GM19193 (cell line): ENCODE data around the gene VAT1.

Experiments
- POLR2A ChIP-seq: IDR thresholded peaks from 4 replicates; pipeline ENCODE4 v1.6.1; 2011; ENCODE audit not compliant: insufficient read depth, insufficient read length; ENCODE audit errors: extremely low read depth

The VAT1 gene

GRCh38 chr17:43021741-43022512 is at the start of gene VAT1:
Gene VAT1, minus strand, starts transcription at chr17:43022385. Its CDS starts 63 bp downstream, at chr17:43022322.
- no peak for TF ChIP-seq POLR2A

- no peak for TF ChIP-seq POLR2A
Measured at GRCh38 chr17:43070872-43071271, 48.7 kb upstream of the VAT1 start.

- no peak for TF ChIP-seq POLR2A
Measured at GRCh38 chr17:43070257-43070656, 48.1 kb upstream of the VAT1 start.

- no peak for TF ChIP-seq POLR2A
Measured at GRCh38 chr17:43069368-43069898, 47.2 kb upstream of the VAT1 start.

GRCh38 chr17:43068570-43069367 is 46.6 kb upstream of the VAT1 start:
- no peak for TF ChIP-seq POLR2A

GRCh38 chr17:43062984-43063638 is 40.9 kb upstream of the VAT1 start:
- TF ChIP-seq POLR2A, result no peak

- no peak for TF ChIP-seq POLR2A
Measured at GRCh38 chr17:43056051-43056450, 33.9 kb upstream of the VAT1 start.

- TF ChIP-seq POLR2A, result no peak
Measured at GRCh38 chr17:43051969-43052368, 29.8 kb upstream of the VAT1 start.

GRCh38 chr17:43044024-43044423 is 21.8 kb upstream of the VAT1 start:
- TF ChIP-seq POLR2A, result no peak

- TF ChIP-seq POLR2A, result no peak
Measured at GRCh38 chr17:43043307-43043706, 21.1 kb upstream of the VAT1 start.

- TF ChIP-seq POLR2A, result no peak
Measured at GRCh38 chr17:43042025-43042628, 19.9 kb upstream of the VAT1 start.

GRCh38 chr17:43040655-43041054 is 18.5 kb upstream of the VAT1 start:
- no peak for TF ChIP-seq POLR2A

GRCh38 chr17:43039646-43040045 is 17.5 kb upstream of the VAT1 start:
- TF ChIP-seq POLR2A, result no peak

- TF ChIP-seq POLR2A, result no peak
Measured at GRCh38 chr17:43034894-43035293, 12.7 kb upstream of the VAT1 start.
